Lung (tissue), 12 donors: ENCODE data around the gene AP1AR. TPM values are rescaled to one million over a fixed set of nuclear protein-coding genes. Genes with fewer than 3 reads are reported as not detected.

Experiments used
- ATAC-seq: fragments of 200-7000 bp; cut with Tn5 transposase; one replicate; pipeline ENCODE4 v1.9.1; 2020; ENCODE audit warnings: moderate number of reproducible peaks; ENCODE audit not compliant: insufficient read depth, low FRiP score
- DNase-seq, 3 donors: peaks; one replicate each; pipeline ENCODE4 v3.0.0-alpha.2; 2013 to 2017
- H3K27ac ChIP-seq, 2 donors: one replicate each; pipeline ENCODE4 v1.5.1; 2013; ENCODE audit warnings: mild to moderate bottlenecking in 2 of 2, moderate library complexity in 2 of 2, control low read depth in 1 of 2, inconsistent platforms in 1 of 2, low read depth in 1 of 2, low read length in 1 of 2
- H3K27me3 ChIP-seq, 3 donors: one replicate each; pipeline ENCODE4 v1.5.1; 2013; ENCODE audit warnings: low read length in 2 of 3; ENCODE audit not compliant: control insufficient read depth in 3 of 3, insufficient read depth in 3 of 3
- H3K36me3 ChIP-seq, 4 donors: one replicate each; pipeline ENCODE4 v1.5.1; 2013; ENCODE audit warnings: low read length in 4 of 4, mild to moderate bottlenecking in 1 of 4, moderate library complexity in 1 of 4; ENCODE audit not compliant: control insufficient read depth in 4 of 4, insufficient read depth in 4 of 4
- H3K4me1 ChIP-seq, 5 donors: one replicate each; pipeline ENCODE4 v1.5.1; 2013; ENCODE audit warnings: low read length in 5 of 5, mild to moderate bottlenecking in 2 of 5, moderate library complexity in 1 of 5; ENCODE audit not compliant: control insufficient read depth in 5 of 5, insufficient read depth in 5 of 5
- H3K4me3 ChIP-seq: one replicate; pipeline ENCODE4 v1.5.1; 2013; ENCODE audit warnings: mild to moderate bottlenecking, control low read depth, moderate library complexity
- H3K9ac ChIP-seq, 2 donors: one replicate each; pipeline ENCODE4 v1.5.1; 2013; ENCODE audit warnings: low read length in 2 of 2, control low read depth in 1 of 2; ENCODE audit not compliant: insufficient read depth in 1 of 2
- H3K9me3 ChIP-seq, 4 donors: one replicate each; pipeline ENCODE4 v1.5.1; 2013; ENCODE audit warnings: low read length in 3 of 4, mild to moderate bottlenecking in 1 of 4, moderate library complexity in 1 of 4; ENCODE audit not compliant: control insufficient read depth in 4 of 4, insufficient read depth in 3 of 4
- CTCF ChIP-seq: IDR thresholded peaks from 2 replicates; pipeline ENCODE4 v1.5.1; 2012; ENCODE audit warnings: mild to moderate bottlenecking; ENCODE audit errors: control extremely low read depth, extremely low read depth
- WGBS, 2 donors: extraction: QIAGEN DNeasy Blood & Tissue Kit; methylation state at CpG; one replicate each; pipeline ENCODE4 v1.1.7; 2013; 5-methylcytosine and 5-hydroxymethylcytosine counted together
- polyA plus RNA-seq, 2 donors: library from polyadenylated mRNA; stranded (reverse); fragments of 200-250 nt; gene quantifications; one replicate each; pipeline ENCODE4 v1.2.1, GENCODE V29; 2013
- total RNA-seq, 2 donors: library from RNA; depleted of rRNA in 1 of 2; stranded (reverse); fragments of >200 nt in 1 of 2; gene quantifications; one replicate each; pipeline ENCODE4 v1.2.1, GENCODE V29; 2014 to 2021
- donor health status: control.
- donor health status: control.
- donor health status: Bipolar disorder and iron deficiency.
- donor health status: healthy.
- donor health status: DM: yes; HTN: yes; CAD: no.

The AP1AR gene
- total and polyA plus RNA-seq, 4 donors, result 12.8 to 25.7 (median 19.2) TPM

DNA sequence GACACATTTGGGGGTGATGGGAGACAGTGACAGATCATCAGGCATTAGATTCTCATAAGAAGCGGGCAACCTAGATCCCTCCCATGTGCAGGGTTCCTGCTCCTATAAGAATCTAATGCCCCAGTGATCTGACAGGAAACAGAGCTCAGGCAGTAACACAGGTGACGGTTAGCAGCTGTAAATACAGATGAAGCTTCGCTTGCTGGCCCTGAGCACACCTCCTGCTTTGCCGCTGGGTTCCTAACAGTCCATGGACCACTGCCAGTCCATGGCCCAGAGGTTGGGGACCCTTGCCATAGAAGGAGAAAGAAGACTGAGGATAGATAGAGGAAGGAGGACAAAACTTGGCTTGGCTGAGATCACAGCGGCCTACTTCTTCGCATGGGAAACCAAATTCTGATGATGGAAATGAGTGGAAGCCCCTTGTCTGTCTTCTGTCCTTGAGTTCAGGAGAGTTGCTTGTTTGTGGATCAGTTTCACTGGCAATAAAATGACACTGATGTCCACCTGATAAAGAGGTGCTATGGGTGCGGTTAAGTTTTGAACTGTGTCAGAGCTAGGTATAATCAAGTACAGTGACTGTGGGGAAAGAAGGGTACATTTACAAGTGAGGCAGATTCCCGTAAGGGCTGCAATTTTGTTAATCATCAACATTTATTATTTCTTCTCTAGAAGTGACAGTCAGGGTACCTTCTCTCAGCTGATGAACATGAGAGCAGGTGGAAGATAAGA is 55.8 kb downstream of the AP1AR start:
- TF ChIP-seq CTCF, result no peak
- DNase-seq (no peak), ATAC-seq (no peak)
- Histone ChIP-seq H3K27ac (peak overlapping the region in 1 of 2 donors; percentile 55), H3K9ac (no peak overlapping the region), H3K36me3 (peaks cover 0 to 1% (median 0%) of the 10 kb centered on the region in 4 donors), H3K9me3 (no peaks in the 10 kb centered on the region), H3K4me1 (peaks cover 0 to 11% (median 3%) of the 10 kb centered on the region in 5 donors), H3K4me3 (no peak overlapping the region), H3K27me3 (no peaks in the 10 kb centered on the region)
- WGBS, 2 donors, result 88 to 92% methylated on average over 8 of the region's 8 CpGs

GRCh38 chr4:112288455-112288854 is 56.9 kb downstream of the AP1AR start:
- ATAC-seq (no peak), DNase-seq (no peak)
- no peaks in the 10 kb centered on the region for H3K36me3 ChIP-seq
- H3K9me3 ChIP-seq, result no peaks in the 10 kb centered on the region
- TF ChIP-seq CTCF, result no peak
- H3K27me3 ChIP-seq, result no peaks in the 10 kb centered on the region
- H3K4me1 ChIP-seq, result peaks cover 0 to 11% (median 3%) of the 10 kb centered on the region in 5 donors
- WGBS, 2 donors, result 19 to 62% methylated on average over 3 of the region's 3 CpGs
- H3K4me3 ChIP-seq, result no peak overlapping the region
- no peak overlapping the region for H3K27ac ChIP-seq
- no peak overlapping the region for H3K9ac ChIP-seq

GRCh38 chr4:112289407-112290253 is 58.0 kb downstream of the AP1AR start:
- ATAC-seq (no peak), DNase-seq (no peak)
- no peak overlapping the region for H3K9ac ChIP-seq
- no peaks in the 10 kb centered on the region for H3K27me3 ChIP-seq
- no peaks in the 10 kb centered on the region for H3K36me3 ChIP-seq
- no peak for TF ChIP-seq CTCF
- no peak overlapping the region for H3K4me3 ChIP-seq
- 65 to 74% methylated on average over 10 of the region's 10 CpGs for WGBS, 2 donors
- peaks cover 0 to 5% (median 3%) of the 10 kb centered on the region in 5 donors for H3K4me1 ChIP-seq
- H3K9me3 ChIP-seq, result no peaks in the 10 kb centered on the region
- H3K27ac ChIP-seq, result no peak overlapping the region
